H1 (cell line): Measurements from ENCODE around the gene OSBPL5. TPM values are rescaled to one million over a fixed set of nuclear protein-coding genes. Genes with fewer than 3 reads are reported as not detected.

Experiments
- ASH2L ChIP-seq: fragments of 200-600, 300-600 bp; sonication (generic); IDR thresholded peaks from one replicate; pipeline ENCODE4 v1.7.1; 2017; ENCODE audit warnings: low read length
- CTBP2 ChIP-seq: IDR thresholded peaks from 2 replicates; pipeline ENCODE4 v1.7.0; 2011; ENCODE audit warnings: borderline replicate concordance, mild to moderate bottlenecking, moderate library complexity, mixed read lengths, low read length; ENCODE audit not compliant: insufficient read depth, insufficient read length
- RBBP5 ChIP-seq: IDR thresholded peaks from 2 replicates; pipeline ENCODE4 v1.7.1; 2012; ENCODE audit warnings: low read depth, mild to moderate bottlenecking, inconsistent platforms, low read length, moderate library complexity, borderline replicate concordance
- SP4 ChIP-seq: IDR thresholded peaks from 2 replicates; pipeline ENCODE4 v1.6.1; 2012; ENCODE audit warnings: low read length, inconsistent platforms
- SRF ChIP-seq: IDR thresholded peaks from 2 replicates; pipeline ENCODE4 v1.6.1; 2011; ENCODE audit warnings: mild to moderate bottlenecking, low read depth, low read length, moderate library complexity
- TAF7 ChIP-seq: optimal IDR thresholded peaks from 2 replicates; pipeline ENCODE3; 2011; ENCODE audit warnings: low read depth, mild to moderate bottlenecking, inconsistent platforms, low read length, moderate library complexity, borderline replicate concordance
- polyA plus RNA-seq, 7 experiments: library from polyadenylated mRNA; depleted of rRNA in 3 of 7; stranded (reverse) in 5 of 7; unstranded in 2 of 7; fragments of >200 nt in 5 of 7; fragments of 200-250 nt in 2 of 7; gene quantifications; 1 replicate in 5 of 7; 2 replicates in 1 of 7; 4 replicates in 1 of 7; pipeline versions ENCODE4 v1.2.1 to v1.2.3, GENCODE V29; 2011 to 2013; ENCODE audit warnings: missing spikeins in 2 of 7, mixed read lengths in 2 of 7
- total RNA-seq: library from RNA; stranded (reverse); fragmentation: NEBNext Ultra II Directional; extraction: Animal tissue kit (Norgen Biotek cat#: 25700); gene quantifications from 2 replicates; pipeline ENCODE4 v1.2.1, GENCODE V29; 2021
- TF ChIP-seq, protein P1 (sequence below): IDR thresholded peaks from 2 replicates; pipeline ENCODE4 v1.6.1; 2012; ENCODE audit warnings: low read length, inconsistent platforms

OSBPL5 gene
- total and polyA plus RNA-seq, 2 of the 8 experiments (the other 6 are each of a cell fraction or from before 2014, with no cell fraction given): 3.4 to 9.9 TPM

GRCh38 chr11:3206156-3206921 lies 41.2 kb upstream of the OSBPL5 start (continued):
- TF ChIP-seq SRF: no peak
- no peak for TF ChIP-seq ASH2L
- TF ChIP-seq SP4: no peak
- TF ChIP-seq TAF7: no peak
- no peak for TF ChIP-seq CTBP2
- TF ChIP-seq RBBP5: no peak
- TF ChIP-seq, protein P1, sequence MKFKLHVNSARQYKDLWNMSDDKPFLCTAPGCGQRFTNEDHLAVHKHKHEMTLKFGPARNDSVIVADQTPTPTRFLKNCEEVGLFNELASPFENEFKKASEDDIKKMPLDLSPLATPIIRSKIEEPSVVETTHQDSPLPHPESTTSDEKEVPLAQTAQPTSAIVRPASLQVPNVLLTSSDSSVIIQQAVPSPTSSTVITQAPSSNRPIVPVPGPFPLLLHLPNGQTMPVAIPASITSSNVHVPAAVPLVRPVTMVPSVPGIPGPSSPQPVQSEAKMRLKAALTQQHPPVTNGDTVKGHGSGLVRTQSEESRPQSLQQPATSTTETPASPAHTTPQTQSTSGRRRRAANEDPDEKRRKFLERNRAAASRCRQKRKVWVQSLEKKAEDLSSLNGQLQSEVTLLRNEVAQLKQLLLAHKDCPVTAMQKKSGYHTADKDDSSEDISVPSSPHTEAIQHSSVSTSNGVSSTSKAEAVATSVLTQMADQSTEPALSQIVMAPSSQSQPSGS: no peak
